Inferior parietal cortex (tissue), 1 donor: ENCODE results near the gene ZBTB17.

ENCODE experiments used
- DNase-seq: peaks from one replicate; pipeline ENCODE4 v3.0.0-alpha.2; 2016; ENCODE audit errors: extremely low spot score

The ZBTB17 gene

DNA sequence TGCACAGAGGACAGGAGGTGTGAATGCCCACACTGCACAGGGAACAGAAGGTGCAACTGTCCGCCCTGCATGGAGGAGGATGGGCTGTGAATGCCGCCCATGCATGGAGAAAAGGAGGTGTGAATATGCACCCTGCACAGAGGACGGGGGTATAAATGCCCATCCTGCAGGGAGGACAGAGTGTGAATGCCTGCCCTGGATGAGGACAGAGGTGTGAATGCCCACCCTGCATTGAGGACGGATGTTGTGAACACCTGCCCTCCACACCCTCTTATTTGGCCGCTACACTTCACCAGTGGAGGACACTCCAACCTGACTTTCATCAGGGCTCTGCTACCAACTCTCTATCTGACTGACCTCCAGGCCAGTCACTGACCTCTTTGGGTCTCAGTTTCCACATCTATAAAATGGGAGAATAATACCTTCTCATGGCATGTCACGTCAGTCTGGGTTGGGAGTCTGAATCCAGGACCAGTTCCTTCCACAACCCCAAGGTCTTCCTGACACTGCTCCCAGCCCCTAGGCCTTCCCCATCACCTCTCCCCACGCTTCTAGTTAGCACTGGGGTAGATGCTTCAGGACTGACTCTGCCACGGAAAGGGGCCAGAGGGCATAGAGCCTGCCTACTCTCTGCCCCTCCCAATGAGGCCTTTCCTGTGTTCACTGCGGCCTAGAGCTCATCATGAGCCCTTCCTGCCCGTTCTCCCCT, 28.4 kb downstream of the ZBTB17 start:
- DNase-seq = no peak

DNA sequence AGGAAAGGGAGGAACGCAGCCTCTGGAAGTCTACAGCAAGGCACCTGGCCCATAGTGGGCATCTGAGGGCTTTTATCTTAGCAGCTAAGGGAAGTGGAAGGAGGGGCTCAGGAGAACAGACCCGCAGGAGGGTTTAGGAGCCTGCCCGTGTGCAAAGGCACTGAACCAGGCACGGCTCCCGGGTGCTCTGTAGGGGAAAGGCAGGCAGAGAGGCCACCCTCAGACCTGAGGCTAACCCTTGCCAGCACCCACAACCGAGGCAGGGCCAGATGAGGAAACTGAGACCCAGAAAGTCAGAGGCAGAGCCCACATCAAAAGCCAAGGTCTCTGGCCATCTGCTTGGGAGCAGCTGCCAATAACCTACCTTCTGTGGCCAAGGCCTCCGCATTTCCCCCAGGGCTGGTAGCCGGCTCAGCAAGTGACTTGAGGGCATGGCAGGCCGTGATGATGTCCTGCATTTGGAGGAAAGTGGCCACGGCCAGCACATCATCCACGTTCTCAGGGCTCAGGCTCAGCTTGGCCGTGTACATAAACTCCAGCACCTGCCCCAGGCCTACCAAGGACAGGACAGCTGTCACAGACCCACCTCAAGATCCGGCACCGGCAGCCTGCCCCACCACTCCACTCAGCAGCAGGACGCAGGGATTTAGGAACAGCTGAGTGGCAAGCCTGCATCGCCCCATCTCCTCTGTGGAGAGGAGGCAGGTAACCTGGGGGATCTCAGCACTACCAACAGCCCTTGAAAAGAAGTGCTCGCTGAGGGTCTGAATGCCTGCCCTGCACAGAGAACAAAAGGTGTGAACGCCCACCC, 29.1 kb downstream of the ZBTB17 start:
- DNase-seq = no peak

DNA sequence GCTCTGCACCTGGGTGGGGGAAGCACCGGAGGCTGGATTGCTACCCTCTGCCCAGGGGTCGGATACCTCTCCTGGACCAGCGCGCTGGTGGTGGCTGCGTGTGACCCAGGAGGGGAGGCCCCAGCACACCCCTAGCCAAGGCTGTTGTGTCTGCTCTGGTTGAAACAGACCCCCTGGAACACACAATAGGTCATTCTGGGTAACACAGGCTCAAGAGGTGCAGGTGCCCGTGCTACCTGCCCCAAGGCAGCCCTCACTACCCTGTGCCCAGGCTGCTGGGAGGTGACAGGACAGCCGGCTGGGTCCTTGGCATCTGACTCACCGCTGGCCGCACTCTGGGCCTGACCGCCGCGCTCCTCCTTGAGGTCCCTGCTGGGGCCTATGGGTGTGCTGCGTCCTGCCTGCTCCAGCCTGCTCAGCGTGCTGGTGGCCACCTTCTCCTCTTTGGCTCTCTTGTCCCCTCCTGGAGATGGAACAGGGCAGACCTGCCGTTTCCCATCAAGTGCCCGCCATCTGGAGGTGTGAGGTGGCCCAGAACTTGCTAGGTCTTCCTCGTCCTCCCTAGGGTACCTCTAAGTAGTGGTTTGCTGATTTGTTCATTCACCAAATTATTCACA, 30.0 kb downstream of the ZBTB17 start:
- no peak for DNase-seq

DNA sequence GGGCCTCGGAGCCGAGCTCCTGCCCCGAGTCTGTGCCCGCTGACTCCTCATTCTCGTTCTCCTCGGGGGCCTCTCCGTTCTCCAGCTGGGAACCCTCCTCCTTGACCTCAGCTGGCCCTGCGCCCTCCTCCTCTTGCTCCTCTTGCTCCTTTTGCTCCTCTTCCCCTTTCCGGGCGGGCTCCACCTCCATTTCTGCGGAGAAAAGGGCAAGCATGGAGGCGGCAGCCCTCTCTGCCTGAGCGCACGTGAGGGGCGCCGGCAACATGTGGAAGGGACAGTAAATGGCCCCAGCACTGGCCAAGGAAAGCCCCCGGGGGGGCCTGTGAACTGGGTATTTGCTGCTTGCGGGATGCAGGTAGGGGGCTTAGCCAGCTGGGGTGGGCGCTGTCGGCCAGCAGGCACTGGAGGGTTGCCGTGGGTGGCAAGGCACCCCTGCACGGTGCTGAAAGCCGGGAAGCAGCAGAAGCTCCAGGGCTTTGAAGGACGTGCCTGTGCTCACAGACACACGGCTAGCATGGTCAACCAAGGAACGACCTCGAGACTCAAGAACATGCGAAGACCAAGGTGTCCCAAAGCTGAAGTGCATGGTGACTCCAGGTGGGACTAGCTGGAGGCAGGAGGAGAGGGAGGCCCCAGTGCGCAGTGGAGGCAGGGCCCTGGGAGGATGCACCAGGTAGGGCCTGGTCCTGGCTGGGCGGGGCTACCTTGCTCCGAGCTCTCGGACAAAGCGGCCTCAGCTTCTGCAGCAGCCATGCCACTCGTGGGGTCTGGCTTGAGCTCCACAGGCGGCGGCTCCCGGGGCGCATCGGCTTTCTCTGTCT, 30.7 kb downstream of the ZBTB17 start:
- DNase-seq = no peak

DNA sequence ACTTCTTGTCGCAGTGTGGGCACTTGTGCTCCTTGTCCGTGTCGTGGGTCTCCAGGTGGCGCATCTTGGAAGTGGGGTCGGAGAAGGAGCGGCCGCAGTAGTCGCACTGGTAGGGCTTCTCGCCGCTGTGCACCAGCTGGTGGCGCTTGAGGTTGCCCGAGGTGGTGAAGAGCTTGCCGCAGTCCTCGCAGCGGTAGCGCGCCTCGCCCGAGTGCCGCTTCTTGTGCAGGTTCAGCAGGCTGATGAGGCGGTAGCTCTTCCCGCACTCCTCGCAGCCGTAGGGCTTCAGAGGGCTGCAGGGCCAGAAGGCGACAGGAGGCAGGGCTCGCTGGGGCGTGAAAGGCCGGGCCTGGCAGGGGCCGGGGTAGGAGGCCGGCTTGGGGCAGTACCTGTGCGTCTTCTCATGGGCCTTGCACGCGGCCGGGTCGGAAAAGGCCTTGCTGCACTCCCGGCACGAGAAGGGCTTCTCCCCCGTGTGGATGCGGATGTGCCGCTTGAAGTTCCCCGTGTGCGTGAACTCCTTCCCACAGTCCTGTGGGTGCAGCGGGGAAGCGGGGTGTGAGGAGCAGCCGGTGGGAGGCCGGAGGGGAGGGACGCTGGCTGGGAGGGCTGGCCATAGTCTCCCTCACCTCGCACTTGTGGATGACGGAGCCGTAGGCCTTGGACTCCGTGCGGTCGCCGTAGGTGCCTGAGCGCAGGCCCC, 31.4 kb downstream of the ZBTB17 start:
- no peak for DNase-seq

DNA sequence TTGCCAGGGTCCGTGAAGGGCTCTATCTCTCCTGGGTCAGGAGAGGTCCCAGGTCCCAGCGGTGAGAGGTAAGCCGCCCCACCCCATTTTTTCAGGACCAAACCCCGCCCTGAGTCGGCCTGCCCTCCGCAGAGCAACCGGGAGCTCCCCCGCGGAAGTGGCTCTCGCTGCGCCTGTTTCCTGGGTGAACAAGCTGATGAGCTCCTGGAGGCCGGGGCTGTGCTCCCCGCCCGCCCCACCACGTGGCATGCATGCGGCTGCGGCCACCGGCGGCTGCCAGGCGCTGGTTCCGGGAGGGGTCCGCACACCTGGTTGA, 32.0 kb downstream of the ZBTB17 start:
- DNase-seq = no peak

DNA sequence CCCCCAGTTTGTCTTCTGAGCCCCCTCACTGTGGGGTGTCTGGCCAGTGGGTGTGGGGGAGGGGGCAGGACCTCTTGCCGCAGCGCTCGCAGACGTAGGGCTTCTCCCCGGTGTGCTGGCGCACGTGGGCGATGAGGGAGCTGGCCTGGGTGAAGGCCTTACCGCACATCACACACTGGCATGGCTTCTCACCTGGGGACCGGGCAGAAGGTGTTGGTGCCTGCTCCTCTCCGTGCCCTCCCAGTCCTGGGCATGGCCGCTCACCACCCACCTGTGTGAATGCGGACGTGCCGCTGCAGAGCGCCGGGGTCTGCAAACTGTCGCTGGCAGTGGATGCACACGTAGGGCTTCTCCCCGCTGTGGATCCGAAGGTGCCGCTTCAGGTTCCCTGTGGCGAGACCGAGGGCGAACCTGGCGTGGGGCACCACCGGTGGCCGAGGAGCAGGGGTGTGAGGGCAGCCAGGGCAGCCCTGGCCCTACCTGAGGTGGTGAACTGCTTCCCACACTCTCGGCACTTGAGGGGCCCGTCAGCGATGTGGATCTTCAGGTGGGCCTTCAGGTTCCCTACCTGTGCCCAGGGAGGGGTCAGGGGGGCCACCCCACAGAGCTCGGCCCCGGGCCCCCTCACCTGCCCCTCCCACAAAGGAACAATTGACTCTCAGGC, 32.4 kb downstream of the ZBTB17 start:
- DNase-seq = no peak

DNA sequence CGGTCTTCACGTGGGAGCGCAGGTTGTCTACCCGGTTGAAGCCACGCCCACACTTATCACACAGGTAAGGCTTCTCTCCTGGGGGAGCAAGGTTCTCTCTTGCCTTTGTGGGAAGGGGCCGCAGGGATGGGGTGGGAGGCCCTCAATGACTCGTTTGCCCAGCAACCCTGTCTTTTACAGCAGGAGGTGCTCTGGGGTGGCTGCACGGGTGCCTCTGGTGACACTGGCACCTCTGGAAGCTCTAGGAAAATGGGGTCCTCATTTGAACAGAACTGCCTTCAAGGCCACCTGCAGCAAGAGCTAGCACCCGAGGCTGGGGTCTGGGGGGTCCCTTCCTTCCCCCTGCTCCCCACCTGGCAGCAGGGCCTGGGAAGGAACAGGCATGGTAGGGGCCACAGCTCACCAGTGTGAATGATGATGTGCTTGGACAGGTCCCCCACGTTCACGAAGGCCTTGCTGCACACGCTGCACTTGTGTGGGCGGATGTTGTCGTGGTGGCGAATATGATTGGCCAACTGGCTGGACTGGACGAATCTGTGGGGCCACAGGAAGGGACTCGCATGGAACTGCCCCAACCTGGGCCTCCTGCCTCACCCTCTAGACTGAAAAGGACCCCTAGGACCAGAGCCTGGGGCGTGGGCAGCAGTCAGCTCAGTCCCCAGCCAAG, 33.1 kb downstream of the ZBTB17 start:
- DNase-seq = no peak

DNA sequence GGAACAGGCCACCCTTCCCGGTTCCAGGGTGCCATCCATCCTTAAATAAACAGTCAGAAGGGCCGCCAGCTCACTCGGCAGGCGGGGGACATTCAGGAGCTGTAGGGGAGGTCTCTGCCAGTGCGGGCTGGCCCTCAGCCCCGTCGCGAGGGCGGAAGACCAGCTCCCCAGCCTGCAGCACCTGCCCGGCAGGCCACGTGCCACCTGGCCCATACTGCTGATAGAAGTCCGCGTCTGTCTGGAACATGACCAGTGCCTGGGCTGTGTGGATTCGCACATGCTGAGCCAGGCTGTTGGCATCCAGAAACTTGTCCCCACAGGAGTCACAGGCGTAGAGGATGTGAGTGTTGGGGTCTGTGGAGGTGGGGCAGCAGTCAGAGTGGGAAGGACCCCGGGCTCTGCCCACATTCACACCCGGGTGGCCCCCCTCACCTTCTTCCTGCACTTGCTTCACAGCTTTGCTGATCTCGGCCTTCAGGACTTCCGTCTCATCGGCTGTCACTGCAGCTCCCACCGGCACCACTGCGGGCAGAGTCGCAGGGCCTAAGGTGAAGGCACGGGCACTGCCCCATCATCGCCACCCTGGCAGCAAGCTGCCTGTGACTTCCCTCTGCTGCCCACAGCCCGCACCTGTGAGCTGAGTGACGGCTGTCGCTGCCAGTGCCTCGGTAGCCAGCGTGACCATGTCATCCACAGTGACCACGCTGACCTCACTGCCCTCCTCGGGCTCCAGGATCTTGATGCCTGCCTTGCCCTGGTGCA, 33.8 kb downstream of the ZBTB17 start:
- no peak for DNase-seq

DNA sequence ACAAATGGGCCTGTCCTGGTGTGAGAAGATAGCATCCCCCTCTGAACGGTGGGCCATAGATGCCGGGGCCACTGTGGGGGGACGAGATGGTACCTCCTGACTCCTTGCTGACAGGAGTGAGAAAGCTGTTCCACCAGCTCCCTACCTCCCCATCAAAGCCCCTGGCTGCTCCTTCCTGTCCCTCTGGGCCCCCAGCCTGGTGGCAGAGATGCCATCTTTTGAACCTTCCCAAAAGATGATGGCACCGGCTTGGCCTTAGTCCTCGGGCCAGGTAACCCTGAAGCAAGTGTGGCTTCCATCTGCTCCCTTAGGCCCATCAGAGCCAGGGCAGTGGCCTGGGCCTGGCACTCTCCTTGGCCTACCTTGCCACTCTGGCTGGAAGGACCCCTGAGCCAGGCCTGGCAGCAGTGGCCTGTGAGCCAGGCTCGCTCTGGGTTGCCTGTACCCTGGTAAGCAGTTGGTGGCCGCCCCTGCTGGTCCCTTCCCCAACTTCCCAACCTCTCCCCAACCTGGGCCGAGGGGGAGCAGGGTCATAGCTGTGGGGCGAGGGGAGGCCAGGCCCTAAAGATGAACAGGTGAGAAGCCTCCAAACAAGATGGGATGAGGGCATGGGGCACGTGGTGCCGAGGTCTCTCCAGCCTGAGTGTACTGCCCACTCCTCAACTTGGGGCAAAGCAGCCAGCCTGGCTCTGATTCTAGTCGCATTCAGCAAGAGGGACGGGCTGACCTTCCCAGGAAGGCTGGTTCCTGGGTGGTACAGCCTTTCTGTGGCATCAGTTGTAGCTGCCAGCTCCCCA, 34.7 kb downstream of the ZBTB17 start:
- DNase-seq = no peak

DNA sequence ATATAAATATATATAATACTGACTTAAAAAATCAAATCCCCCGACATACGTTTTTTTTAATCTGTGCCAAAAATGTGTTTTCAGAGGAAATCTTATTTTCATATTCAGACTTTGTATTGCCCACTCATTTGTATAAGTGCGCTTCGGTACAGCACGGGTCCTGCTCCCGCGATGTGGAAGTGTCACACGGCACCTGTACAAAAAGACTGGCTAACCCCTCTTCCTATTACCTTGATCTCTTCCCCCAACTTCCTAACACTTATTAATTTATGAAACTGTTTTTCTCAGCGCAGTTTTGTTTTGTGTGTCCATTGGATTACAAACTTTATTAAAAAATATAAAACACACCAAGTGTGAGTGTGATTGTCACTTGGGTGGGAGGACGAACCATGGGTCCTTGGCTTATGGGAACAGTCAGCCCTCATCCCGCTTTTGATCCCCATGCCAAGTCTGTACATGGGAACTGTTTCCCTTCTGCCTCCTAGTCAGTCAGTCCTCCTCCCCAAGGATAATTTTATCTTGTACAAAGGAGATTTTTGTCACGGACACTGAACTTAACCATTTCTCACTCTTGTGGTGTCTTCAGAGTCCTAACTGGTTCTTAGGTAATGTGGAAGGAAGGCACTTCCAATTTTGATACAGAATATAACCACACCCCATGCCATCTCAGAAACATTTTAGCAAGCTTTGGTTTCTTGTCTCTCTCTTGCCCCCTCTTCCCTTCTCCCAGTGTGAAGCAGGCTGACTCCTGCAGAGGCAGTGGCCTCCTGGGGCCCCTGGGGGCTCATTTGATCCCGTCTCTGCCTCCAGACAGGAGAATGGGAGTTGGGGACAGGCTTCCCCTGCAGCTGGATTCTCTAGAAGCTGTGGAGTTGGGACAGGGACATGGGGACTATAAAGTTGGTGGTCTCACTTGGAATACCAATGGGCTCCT, 35.5 kb downstream of the ZBTB17 start:
- DNase-seq = no peak

DNA sequence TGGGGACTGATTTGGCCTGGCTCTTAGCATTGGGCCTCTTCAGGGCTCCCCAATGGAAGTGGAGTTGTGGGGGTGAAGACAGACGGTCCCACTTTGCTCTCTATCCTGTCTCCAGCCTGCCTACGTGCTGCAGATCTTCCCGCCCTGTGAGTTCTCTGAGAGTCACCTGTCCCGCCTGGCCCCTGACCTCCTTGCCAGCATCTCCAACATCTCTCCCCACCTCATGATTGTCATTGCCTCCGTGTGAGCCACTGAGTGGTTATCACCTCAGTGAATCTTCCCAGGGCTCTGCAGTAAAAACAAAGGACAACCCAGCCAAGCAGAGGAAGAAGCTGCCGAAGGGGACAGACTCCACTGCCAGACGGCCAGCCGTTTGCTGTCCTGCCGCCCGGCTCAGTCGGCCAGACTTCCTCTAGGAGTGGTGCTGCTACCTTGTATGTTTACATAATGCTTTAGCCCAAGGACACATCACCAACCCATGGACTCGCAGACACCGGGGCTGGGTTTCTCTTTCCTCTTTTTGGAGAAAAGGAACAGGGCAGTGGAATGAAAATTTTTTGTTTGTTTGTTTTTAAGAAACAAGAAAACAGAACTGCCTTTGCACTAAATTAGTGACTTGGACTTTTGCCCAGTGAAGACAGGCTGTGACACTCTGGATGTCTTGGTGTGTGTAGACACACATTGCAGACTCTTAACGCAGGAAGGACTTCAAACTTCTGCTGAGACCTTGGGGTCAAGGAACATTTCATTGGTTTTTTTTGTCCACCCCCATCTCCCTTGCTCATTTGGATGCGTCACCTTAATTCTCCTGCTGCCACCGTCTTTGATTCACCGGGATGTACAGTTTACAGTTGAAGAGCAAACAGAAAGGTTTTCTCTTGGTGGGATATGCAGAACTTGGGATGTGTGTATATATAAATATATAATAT, 36.5 kb downstream of the ZBTB17 start:
- no peak for DNase-seq

DNA sequence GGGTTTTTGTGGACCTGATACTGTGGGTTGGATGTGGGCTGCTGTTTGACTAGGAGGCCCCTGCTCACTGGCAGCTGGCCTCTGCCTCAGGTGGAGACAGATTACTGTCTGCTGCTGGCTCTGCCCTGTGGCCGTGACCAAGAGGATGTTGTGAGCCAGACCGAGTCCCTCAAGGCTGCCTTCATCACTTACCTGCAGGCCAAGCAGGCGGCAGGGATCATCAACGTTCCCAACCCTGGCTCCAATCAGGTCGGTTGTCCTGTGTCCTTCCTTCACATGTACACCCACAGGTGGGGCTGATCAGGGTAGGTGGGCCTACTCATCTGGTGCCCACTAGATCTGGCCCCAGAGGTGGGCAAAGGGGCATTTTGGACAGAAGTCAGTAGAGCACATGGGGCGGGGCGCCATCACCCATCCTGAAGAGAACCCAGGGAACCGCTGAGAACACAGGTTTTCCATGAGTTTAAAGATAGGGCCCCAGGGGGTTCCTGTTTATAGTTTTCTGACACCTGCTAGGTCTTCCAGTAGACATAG, 37.2 kb downstream of the ZBTB17 start:
- no peak for DNase-seq

DNA sequence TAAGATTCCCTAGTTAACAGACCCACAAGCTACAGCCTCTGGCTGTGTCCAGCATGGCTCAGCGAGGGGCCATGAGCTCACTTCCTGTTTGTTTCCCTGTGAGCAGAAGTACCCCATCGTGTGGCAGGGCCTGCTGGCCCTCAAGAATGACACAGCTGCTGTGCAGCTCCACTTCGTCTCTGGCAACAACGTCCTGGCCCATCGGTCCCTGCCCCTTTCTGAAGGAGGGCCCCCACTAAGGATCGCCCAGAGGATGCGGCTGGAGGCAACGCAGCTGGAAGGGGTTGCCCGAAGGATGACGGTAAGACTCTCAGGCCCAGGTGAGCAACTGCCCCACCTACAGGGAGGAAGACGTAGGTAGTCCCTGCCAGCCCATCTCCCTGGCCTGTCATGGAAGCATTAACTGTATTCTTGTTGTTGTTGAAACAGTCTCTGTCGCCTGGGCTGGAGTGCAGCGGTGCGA, 38.2 kb downstream of the ZBTB17 start:
- DNase-seq = no peak

DNA sequence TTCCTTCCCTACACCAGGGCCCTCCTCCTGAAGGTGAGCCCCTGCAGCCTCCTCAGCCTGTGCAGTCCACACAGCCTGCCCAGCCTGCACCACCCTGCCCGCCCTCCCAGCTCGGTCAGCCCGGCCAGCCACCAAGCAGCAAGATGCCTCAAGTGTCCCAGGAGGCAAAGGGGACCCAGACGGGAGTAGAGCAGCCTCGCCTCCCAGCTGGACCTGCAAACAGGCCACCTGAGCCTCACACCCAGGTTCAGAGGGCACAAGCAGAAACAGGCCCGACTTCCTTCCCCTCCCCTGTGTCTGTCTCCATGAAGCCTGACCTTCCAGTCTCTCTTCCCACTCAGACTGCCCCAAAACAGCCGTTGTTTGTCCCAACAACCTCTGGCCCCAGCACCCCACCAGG, 38.8 kb downstream of the ZBTB17 start:
- DNase-seq = no peak

DNA sequence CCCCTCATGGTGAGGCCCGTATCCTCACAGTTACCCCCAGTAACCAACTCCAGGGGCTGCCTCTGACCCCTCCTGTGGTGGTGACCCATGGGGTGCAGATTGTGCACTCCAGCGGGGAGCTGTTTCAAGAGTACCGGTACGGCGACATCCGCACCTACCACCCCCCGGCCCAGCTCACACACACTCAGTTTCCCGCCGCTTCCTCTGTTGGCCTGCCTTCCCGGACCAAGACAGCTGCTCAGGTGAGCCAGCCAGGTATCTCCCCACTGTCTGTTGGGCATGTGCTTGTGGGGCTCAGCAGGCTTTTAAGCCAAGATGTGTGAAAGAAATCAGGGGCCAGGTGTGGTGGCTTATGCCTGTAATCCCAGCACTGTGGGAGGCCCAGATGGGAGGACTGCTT, 39.9 kb downstream of the ZBTB17 start:
- DNase-seq = no peak
